ENCODE data around the gene MACROD1. TPM values are rescaled to one million over a fixed set of nuclear protein-coding genes. Genes with fewer than 3 reads are reported as not detected.

Gene MACROD1
- total and polyA plus RNA-seq, 9 donors, result 21.1 to 50.2 (median 32.2) TPM

GRCh38 chr11:64148226-64148916, 17.5 kb downstream of the MACROD1 start:
- no peak for TF ChIP-seq POLR2A (IDR thresholded peaks at IDR 0.05)
- peak; percentile 79 to 94 (median 87) for TF ChIP-seq CTCF (IDR thresholded peaks at IDR 0.05)
- Histone ChIP-seq H3K36me3 (no peaks in the 10 kb centered on the region), H3K9me3 (no peaks in the 10 kb centered on the region), H3K27ac (no peak overlapping the region), H3K27me3 (no peaks in the 10 kb centered on the region), H3K4me3 (peak overlapping the region; percentile 11), H3K4me1 (ENCODE audit: insufficient read depth) (peaks cover 10% of the 10 kb centered on the region)
- intact Hi-C loops (cut with DNase I), result loop anchor here in 1 of 4 donors (10.0 kb wide), 1 partner anchor 314 kb away; the partner anchor contains the start of gene MARK2
- DNase-seq, result peak; percentile 78 to 95 (median 88)
- WGBS, 3 donors, result 1 to 3% (median 2%) methylated on average over 19 of the region's 19 CpGs

GRCh38 chr11:64146036-64146955, 19.6 kb downstream of the MACROD1 start:
- WGBS, 3 donors, result 84 to 87% (median 86%) methylated on average over 22 of the region's 22 CpGs
- intact Hi-C loops (cut with DNase I), result loop anchor here in 1 of 4 donors (10.0 kb wide), 1 partner anchor 311 kb away; the partner anchor contains the start of gene MARK2
- Histone ChIP-seq H3K9me3 (no peaks in the 10 kb centered on the region), H3K27ac (no peak overlapping the region), H3K36me3 (no peaks in the 10 kb centered on the region), H3K4me1 (ENCODE audit: insufficient read depth) (peaks cover 8% of the 10 kb centered on the region), H3K4me3 (no peak overlapping the region), H3K27me3 (no peaks in the 10 kb centered on the region)
- TF ChIP-seq POLR2A (IDR thresholded peaks at IDR 0.05) (no peak), CTCF (IDR thresholded peaks at IDR 0.05) (peak in 1 of 3 donors; percentile 15)
- no peak for DNase-seq

GRCh38 chr11:64144587-64145472, 21.1 kb downstream of the MACROD1 start:
- DNase-seq, result no peak
- H3K36me3 ChIP-seq, result no peaks in the 10 kb centered on the region
- H3K4me3 ChIP-seq, result no peak overlapping the region
- H3K4me1 ChIP-seq (ENCODE audit: insufficient read depth), result peaks cover 12% of the 10 kb centered on the region
- intact Hi-C loops (cut with DNase I), result loop anchor here in 1 of 4 donors (10.0 kb wide), 1 partner anchor 310 kb away; the partner anchor contains the start of gene MARK2
- 93 to 94% (median 93%) methylated on average over 41 of the region's 41 CpGs for WGBS, 3 donors
- TF ChIP-seq POLR2A (IDR thresholded peaks at IDR 0.05), result no peak
- TF ChIP-seq CTCF (IDR thresholded peaks at IDR 0.05), result no peak
- TF ChIP-seq EP300 (IDR thresholded peaks at IDR 0.05), result no peak
- no peaks in the 10 kb centered on the region for H3K9me3 ChIP-seq
- no peaks in the 10 kb centered on the region for H3K27me3 ChIP-seq
- H3K27ac ChIP-seq, result no peak overlapping the region
